SK-N-SH treated with all-trans-retinoic acid at 6 μM for 48 hours (cell line): ENCODE data around the gene MRPL51.
A peak's percentile ranks its signal among the peaks of the same experiment; 100 is the strongest.

Experiments
- ATAC-seq: fragments of 200-7000 bp; cut with Tn5 transposase; 3 replicates; pipeline ENCODE4 v1.9.1; 2020; ENCODE audit warnings: mild to moderate bottlenecking, moderate library complexity
- ARNTL ChIP-seq: fragments of 450-650 bp; formaldehyde crosslinking; IDR thresholded peaks from 2 replicates; pipeline ENCODE4 v1.5.0; 2020; ENCODE audit warnings: low read depth, mild to moderate bottlenecking, moderate library complexity, borderline replicate concordance
- BACH2 ChIP-seq: fragments of 250-450 bp; sonication (Bioruptor Pico); IDR thresholded peaks from 2 replicates; pipeline ENCODE4 v1.9.0; 2021; ENCODE audit warnings: mild to moderate bottlenecking, borderline replicate concordance
- CSDC2 ChIP-seq: fragments of 250-450 bp; sonication (Bioruptor Pico); IDR thresholded peaks from 2 replicates; pipeline ENCODE4 v1.5.0; 2020; ENCODE audit warnings: mild to moderate bottlenecking, moderate library complexity
- OSR1 ChIP-seq: fragments of 250-450 bp; sonication (Bioruptor Pico); IDR thresholded peaks from 2 replicates; pipeline ENCODE4 v1.8.0; 2022; ENCODE audit warnings: moderate library complexity, mild to moderate bottlenecking, inconsistent platforms
- PATZ1 ChIP-seq: fragments of 250-450 bp; sonication (Bioruptor Pico); IDR thresholded peaks from 2 replicates; pipeline ENCODE4 v1.8.0; 2020; ENCODE audit warnings: mild to moderate bottlenecking, moderate library complexity, borderline replicate concordance
- PPARA ChIP-seq: fragments of 250-450 bp; sonication (Bioruptor Pico); IDR thresholded peaks from 2 replicates; pipeline ENCODE4 v1.5.0; 2020; ENCODE audit warnings: mild to moderate bottlenecking, borderline replicate concordance
- RARB ChIP-seq: fragments of 250-450 bp; sonication (Bioruptor Pico); IDR thresholded peaks from 2 replicates; pipeline ENCODE4 v1.8.0; 2021; ENCODE audit warnings: mild to moderate bottlenecking, moderate library complexity
- SNAI2 ChIP-seq: fragments of 250-450 bp; sonication (Bioruptor Pico); IDR thresholded peaks from 2 replicates; pipeline ENCODE4 v1.5.0; 2020; ENCODE audit warnings: mild to moderate bottlenecking, moderate library complexity
- TCF4 ChIP-seq: fragments of 250-450 bp; sonication (Bioruptor Pico); IDR thresholded peaks from 2 replicates; pipeline ENCODE4 v1.8.0; 2021; ENCODE audit warnings: mild to moderate bottlenecking, moderate library complexity, borderline replicate concordance
- TOX ChIP-seq: fragments of 250-450 bp; sonication (Bioruptor Pico); IDR thresholded peaks from 2 replicates; pipeline ENCODE4 v1.8.0; 2021; ENCODE audit warnings: mild to moderate bottlenecking, moderate library complexity, borderline replicate concordance
- TSHZ2 ChIP-seq: fragments of 250-450 bp; sonication (Bioruptor Pico); IDR thresholded peaks from 2 replicates; pipeline ENCODE4 v1.5.0; 2020; ENCODE audit warnings: mild to moderate bottlenecking, moderate library complexity
- ZC3H10 ChIP-seq: fragments of 250-450 bp; sonication (Bioruptor Pico); IDR thresholded peaks from 2 replicates; pipeline ENCODE4 v1.5.1; 2021; ENCODE audit warnings: mild to moderate bottlenecking, moderate library complexity
- ZFP3 ChIP-seq: fragments of 250-450 bp; sonication (Bioruptor Pico); IDR thresholded peaks from 2 replicates; pipeline ENCODE4 v1.5.0; 2020; ENCODE audit warnings: mild to moderate bottlenecking, moderate library complexity
- ZFP30 ChIP-seq: fragments of 450-650 bp; formaldehyde crosslinking; IDR thresholded peaks from 2 replicates; pipeline ENCODE4 v1.5.0; 2022; ENCODE audit warnings: mild to moderate bottlenecking, moderate library complexity
- ZNF565 ChIP-seq: fragments of 450-650 bp; formaldehyde crosslinking; conservative IDR thresholded peaks from 2 replicates; pipeline ENCODE4 v1.5.0; 2020; ENCODE audit warnings: low read depth, mild to moderate bottlenecking, moderate library complexity
- ZNF70 ChIP-seq: fragments of 450-650 bp; formaldehyde crosslinking; IDR thresholded peaks from 2 replicates; pipeline ENCODE4 v1.5.0; 2020; ENCODE audit warnings: mild to moderate bottlenecking, moderate library complexity
- ZNF8 ChIP-seq: fragments of 450-650 bp; formaldehyde crosslinking; IDR thresholded peaks from 2 replicates; pipeline ENCODE4 v1.5.0; 2020; ENCODE audit warnings: mild to moderate bottlenecking, moderate library complexity
- TF ChIP-seq, protein P1 (sequence below): fragments of 250-450 bp; sonication (Bioruptor Pico); IDR thresholded peaks from 2 replicates; pipeline ENCODE4 v1.5.1; 2020; ENCODE audit warnings: low read depth, mild to moderate bottlenecking, moderate library complexity
- TF ChIP-seq, protein P2 (sequence below): fragments of 250-450 bp; sonication (Bioruptor Pico); IDR thresholded peaks from 2 replicates; pipeline ENCODE4 v1.5.1; 2021; ENCODE audit warnings: mild to moderate bottlenecking, moderate library complexity
- TF ChIP-seq, protein P3 (sequence below): fragments of 250-450 bp; sonication (Bioruptor Pico); IDR thresholded peaks from 2 replicates; pipeline ENCODE4 v1.8.0; 2021; ENCODE audit warnings: low read depth, mild to moderate bottlenecking, moderate library complexity, borderline replicate concordance

The MRPL51 gene

DNA sequence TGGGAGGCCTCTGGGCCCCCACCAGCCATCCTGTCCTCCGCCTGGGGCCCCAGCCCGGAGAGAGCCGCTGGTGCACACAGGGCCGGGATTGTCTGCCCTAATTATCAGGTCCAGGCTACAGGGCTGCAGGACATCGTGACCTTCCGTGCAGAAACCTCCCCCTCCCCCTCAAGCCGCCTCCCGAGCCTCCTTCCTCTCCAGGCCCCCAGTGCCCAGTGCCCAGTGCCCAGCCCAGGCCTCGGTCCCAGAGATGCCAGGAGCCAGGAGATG lies 40.5 kb upstream of the MRPL51 start (continued):
- no peak for TF ChIP-seq ARNTL (CRISPR knock-in tag)

DNA sequence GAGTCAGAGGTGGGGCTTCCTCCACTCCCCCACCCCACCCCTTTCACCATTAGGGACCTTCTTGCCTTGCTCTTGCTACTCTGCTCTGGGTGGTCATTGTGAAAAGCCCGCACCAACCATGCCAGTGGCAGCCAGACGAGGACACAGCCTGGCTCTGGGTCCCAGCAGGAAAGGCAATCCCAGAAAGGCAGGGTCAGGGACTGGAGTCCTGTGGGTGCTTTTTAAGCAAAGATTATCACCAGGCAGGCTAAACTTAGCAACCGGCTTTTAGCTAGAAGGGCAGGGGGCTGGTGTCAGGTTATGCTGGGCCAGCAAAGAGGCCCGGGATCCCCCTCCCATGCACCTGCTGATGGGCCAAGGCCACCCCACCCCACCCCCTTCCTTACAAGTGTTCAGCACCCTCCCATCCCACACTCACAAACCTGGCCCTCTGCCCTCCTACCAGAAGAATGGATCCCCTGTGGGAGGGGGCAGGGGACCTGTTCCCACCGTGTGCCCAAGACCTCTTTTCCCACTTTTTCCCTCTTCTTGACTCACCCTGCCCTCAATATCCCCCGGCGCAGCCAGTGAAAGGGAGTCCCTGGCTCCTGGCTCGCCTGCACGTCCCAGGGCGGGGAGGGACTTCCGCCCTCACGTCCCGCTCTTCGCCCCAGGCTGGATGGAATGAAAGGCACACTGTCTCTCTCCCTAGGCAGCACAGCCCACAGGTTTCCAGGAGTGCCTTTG lies 40.0 kb upstream of the MRPL51 start:
- TF ChIP-seq, protein P1, sequence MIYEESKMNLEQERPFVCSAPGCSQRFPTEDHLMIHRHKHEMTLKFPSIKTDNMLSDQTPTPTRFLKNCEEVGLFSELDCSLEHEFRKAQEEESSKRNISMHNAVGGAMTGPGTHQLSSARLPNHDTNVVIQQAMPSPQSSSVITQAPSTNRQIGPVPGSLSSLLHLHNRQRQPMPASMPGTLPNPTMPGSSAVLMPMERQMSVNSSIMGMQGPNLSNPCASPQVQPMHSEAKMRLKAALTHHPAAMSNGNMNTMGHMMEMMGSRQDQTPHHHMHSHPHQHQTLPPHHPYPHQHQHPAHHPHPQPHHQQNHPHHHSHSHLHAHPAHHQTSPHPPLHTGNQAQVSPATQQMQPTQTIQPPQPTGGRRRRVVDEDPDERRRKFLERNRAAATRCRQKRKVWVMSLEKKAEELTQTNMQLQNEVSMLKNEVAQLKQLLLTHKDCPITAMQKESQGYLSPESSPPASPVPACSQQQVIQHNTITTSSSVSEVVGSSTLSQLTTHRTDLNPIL (CRISPR knock-in tag), result no peak
- TF ChIP-seq SNAI2 (CRISPR knock-in tag), result no peak
- no peak for TF ChIP-seq ZC3H10 (CRISPR knock-in tag)
- no peak for TF ChIP-seq ZFP3
- no peak for TF ChIP-seq PATZ1 (CRISPR knock-in tag)
- TF ChIP-seq TCF4, result no peak
- TF ChIP-seq, protein P2, sequence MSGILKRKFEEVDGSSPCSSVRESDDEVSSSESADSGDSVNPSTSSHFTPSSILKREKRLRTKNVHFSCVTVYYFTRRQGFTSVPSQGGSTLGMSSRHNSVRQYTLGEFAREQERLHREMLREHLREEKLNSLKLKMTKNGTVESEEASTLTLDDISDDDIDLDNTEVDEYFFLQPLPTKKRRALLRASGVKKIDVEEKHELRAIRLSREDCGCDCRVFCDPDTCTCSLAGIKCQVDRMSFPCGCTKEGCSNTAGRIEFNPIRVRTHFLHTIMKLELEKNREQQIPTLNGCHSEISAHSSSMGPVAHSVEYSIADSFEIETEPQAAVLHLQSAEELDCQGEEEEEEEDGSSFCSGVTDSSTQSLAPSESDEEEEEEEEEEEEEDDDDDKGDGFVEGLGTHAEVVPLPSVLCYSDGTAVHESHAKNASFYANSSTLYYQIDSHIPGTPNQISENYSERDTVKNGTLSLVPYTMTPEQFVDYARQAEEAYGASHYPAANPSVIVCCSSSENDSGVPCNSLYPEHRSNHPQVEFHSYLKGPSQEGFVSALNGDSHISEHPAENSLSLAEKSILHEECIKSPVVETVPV (CRISPR knock-in tag), result no peak
- no peak for TF ChIP-seq CSDC2 (CRISPR knock-in tag)
- TF ChIP-seq TSHZ2 (CRISPR knock-in tag), result no peak
- ATAC-seq, result peak; percentile 67

- peak; percentile 45 for ATAC-seq
These were observed 39.2 kb upstream of the MRPL51 start for GRCh38 chr12:6532051-6532926.

More at GRCh38 chr12:6532051-6532926, 39.2 kb upstream of the MRPL51 start:
- TF ChIP-seq ZC3H10 (CRISPR knock-in tag) (no peak), BACH2 (CRISPR knock-in tag) (no peak), ZFP3 (no peak), RARB (CRISPR knock-in tag) (no peak), ARNTL (CRISPR knock-in tag) (no peak), OSR1 (CRISPR knock-in tag) (no peak), TCF4 (no peak), ZFP30 (CRISPR knock-in tag) (no peak), CSDC2 (CRISPR knock-in tag) (no peak), PPARA (CRISPR knock-in tag) (no peak), TOX (no peak), ZNF70 (no peak), TSHZ2 (CRISPR knock-in tag) (no peak), ZNF565 (no peak), ZNF8 (CRISPR knock-in tag) (no peak), SNAI2 (CRISPR knock-in tag) (no peak)
- TF ChIP-seq, protein P3, sequence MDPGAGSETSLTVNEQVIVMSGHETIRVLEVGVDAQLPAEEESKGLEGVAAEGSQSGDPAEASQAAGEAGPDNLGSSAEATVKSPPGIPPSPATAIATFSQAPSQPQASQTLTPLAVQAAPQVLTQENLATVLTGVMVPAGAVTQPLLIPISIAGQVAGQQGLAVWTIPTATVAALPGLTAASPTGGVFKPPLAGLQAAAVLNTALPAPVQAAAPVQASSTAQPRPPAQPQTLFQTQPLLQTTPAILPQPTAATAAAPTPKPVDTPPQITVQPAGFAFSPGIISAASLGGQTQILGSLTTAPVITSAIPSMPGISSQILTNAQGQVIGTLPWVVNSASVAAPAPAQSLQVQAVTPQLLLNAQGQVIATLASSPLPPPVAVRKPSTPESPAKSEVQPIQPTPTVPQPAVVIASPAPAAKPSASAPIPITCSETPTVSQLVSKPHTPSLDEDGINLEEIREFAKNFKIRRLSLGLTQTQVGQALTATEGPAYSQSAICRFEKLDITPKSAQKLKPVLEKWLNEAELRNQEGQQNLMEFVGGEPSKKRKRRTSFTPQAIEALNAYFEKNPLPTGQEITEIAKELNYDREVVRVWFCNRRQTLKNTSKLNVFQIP (CRISPR knock-in tag), result no peak
- TF ChIP-seq, protein P2 (CRISPR knock-in tag), result no peak
- TF ChIP-seq, protein P1 (CRISPR knock-in tag), result no peak
